GM15510 (cell line): ENCODE data around the gene LRMDA.

ENCODE experiments used
- POLR2A ChIP-seq: IDR thresholded peaks from 3 replicates; pipeline ENCODE4 v1.6.1; 2011; ENCODE audit warnings: borderline replicate concordance; ENCODE audit not compliant: insufficient read length; ENCODE audit errors: extremely low read depth

The LRMDA gene

GRCh38 chr10:76581506-76582256, 1150.3 kb downstream of the LRMDA start:
- no peak for TF ChIP-seq POLR2A

GRCh38 chr10:76582531-76582930, 1151.1 kb downstream of the LRMDA start:
- no peak for TF ChIP-seq POLR2A

- TF ChIP-seq POLR2A = no peak
These were observed 1152.3 kb downstream of the LRMDA start for GRCh38 chr10:76583711-76584161.
